Activated CD4-positive, alpha-beta T cell treated with anti-CD3 and anti-CD28 coated beads, Interleukin-2, amount 50 U/mL, for 48 hours (primary cell): ENCODE results near the gene KIF26B.
"Not testable (repeated sequence)": the region's sequence is repeated elsewhere in the genome, so short reads cannot be mapped to it uniquely, and the experiment has no call there.

ENCODE experiments used
- DNase-seq, 2 experiments: peaks; one replicate each; pipeline ENCODE4 v3.0.0-alpha.2; 2020

The KIF26B gene

GRCh38 chr1:245288796-245289195 is 134.0 kb downstream of the KIF26B start:
- DNase-seq = no peak

GRCh38 chr1:245290836-245291235 is 136.1 kb downstream of the KIF26B start:
- DNase-seq = no peak

- DNase-seq = no peak
Measured at GRCh38 chr1:245291351-245291750, 136.6 kb downstream of the KIF26B start.

- no peak for DNase-seq
Measured at GRCh38 chr1:245292141-245292540, 137.4 kb downstream of the KIF26B start.

GRCh38 chr1:245292553-245292952 is 137.8 kb downstream of the KIF26B start:
- DNase-seq = no peak

- no peak for DNase-seq
Measured at GRCh38 chr1:245294020-245294419, 139.2 kb downstream of the KIF26B start.

GRCh38 chr1:245298781-245299180 is 144.0 kb downstream of the KIF26B start:
- DNase-seq = no peak

- DNase-seq = no peak
Measured at GRCh38 chr1:245301162-245301580, 146.4 kb downstream of the KIF26B start.

GRCh38 chr1:245301921-245302320 is 147.1 kb downstream of the KIF26B start:
- DNase-seq = no peak

GRCh38 chr1:245304698-245305097 is 149.9 kb downstream of the KIF26B start:
- no peak for DNase-seq

GRCh38 chr1:245306020-245306419 is 151.2 kb downstream of the KIF26B start:
- DNase-seq = no peak

- DNase-seq = no peak
Measured at GRCh38 chr1:245306628-245307410, 152.0 kb downstream of the KIF26B start.

- peak in 1 of 2 experiments; percentile 1 for DNase-seq
Measured at GRCh38 chr1:245310571-245311531, 156.1 kb downstream of the KIF26B start.

GRCh38 chr1:245311887-245312536 is 157.2 kb downstream of the KIF26B start:
- no peak for DNase-seq

- DNase-seq = no peak
Measured at GRCh38 chr1:245313576-245313975, 158.8 kb downstream of the KIF26B start.

- no peak for DNase-seq
Measured at GRCh38 chr1:245316784-245317183, 162.0 kb downstream of the KIF26B start.

GRCh38 chr1:245317217-245317616 is 162.4 kb downstream of the KIF26B start:
- no peak for DNase-seq

- DNase-seq = no peak
Measured at GRCh38 chr1:245319094-245319493, 164.3 kb downstream of the KIF26B start.

GRCh38 chr1:245322673-245323072 is 167.9 kb downstream of the KIF26B start:
- no peak for DNase-seq

GRCh38 chr1:245323765-245324164 is 169.0 kb downstream of the KIF26B start:
- DNase-seq = not testable (repeated sequence)

- DNase-seq = no peak
Measured at GRCh38 chr1:245325922-245326795, 171.4 kb downstream of the KIF26B start.

- DNase-seq = no peak
Measured at GRCh38 chr1:245327360-245327759, 172.6 kb downstream of the KIF26B start.
